ENCODE data around the gene MYOZ2.

MYOZ2 gene

GRCh38 chr4:119093042-119093827, 42.4 kb upstream of the MYOZ2 start:
- Histone ChIP-seq H3K4me1 (ENCODE audit: insufficient read depth, low read length) (no peaks in the 10 kb centered on the region), H3K36me3 (ENCODE audit: insufficient read depth, low read length) (no peaks in the 10 kb centered on the region), H3K4me3 (ENCODE audit: low read depth in 1 of 2, low read length in 2 of 2) (no peak overlapping the region), H3K27ac (ENCODE audit: low read length) (no peak overlapping the region), H3K4me2 (ENCODE audit: insufficient read depth, low read length) (no peak overlapping the region), H2AFZ (ENCODE audit: low read depth, low read length) (no peak overlapping the region), H4K20me1 (ENCODE audit: insufficient read depth, low read length) (no peaks in the 10 kb centered on the region), H3K27me3 (ENCODE audit: insufficient read depth, low read length, poor library complexity) (no peaks in the 10 kb centered on the region), H3K9ac (ENCODE audit: low read depth, low read length) (no peak overlapping the region), H3K79me2 (ENCODE audit: insufficient read depth, low read length) (no peaks in the 10 kb centered on the region), H3K9me3 (ENCODE audit: insufficient read depth, low read length, severe bottlenecking) (no peaks in the 10 kb centered on the region)
- ATAC-seq (ENCODE audit: insufficient read depth, low read depth): no peak
- no peak for DNase-seq
- TF ChIP-seq EZH2 (IDR thresholded peaks at IDR 0.05; ENCODE audit: borderline replicate concordance, low read depth, low read length, severe bottlenecking) (no peak), CTCF (IDR thresholded peaks at IDR 0.05; ENCODE audit: borderline replicate concordance, extremely low read depth, low read length, poor library complexity, severe bottlenecking) (no peak)

- Histone ChIP-seq H2AFZ (ENCODE audit: low read depth, low read length) (no peak overlapping the region), H3K9ac (ENCODE audit: low read depth, low read length) (no peak overlapping the region), H3K27ac (ENCODE audit: low read length) (no peak overlapping the region), H3K79me2 (ENCODE audit: insufficient read depth, low read length) (no peaks in the 10 kb centered on the region), H3K36me3 (ENCODE audit: insufficient read depth, low read length) (no peaks in the 10 kb centered on the region), H3K4me2 (ENCODE audit: insufficient read depth, low read length) (no peak overlapping the region), H3K27me3 (ENCODE audit: insufficient read depth, low read length, poor library complexity) (no peaks in the 10 kb centered on the region), H4K20me1 (ENCODE audit: insufficient read depth, low read length) (no peaks in the 10 kb centered on the region), H3K4me1 (ENCODE audit: insufficient read depth, low read length) (no peaks in the 10 kb centered on the region), H3K9me3 (ENCODE audit: insufficient read depth, low read length, severe bottlenecking) (no peaks in the 10 kb centered on the region), H3K4me3 (ENCODE audit: low read depth in 1 of 2, low read length in 2 of 2) (no peak overlapping the region)
- no peak for TF ChIP-seq EZH2 (IDR thresholded peaks at IDR 0.05; ENCODE audit: borderline replicate concordance, low read depth, low read length, severe bottlenecking)
- no peak for TF ChIP-seq CTCF (IDR thresholded peaks at IDR 0.05; ENCODE audit: borderline replicate concordance, extremely low read depth, low read length, poor library complexity, severe bottlenecking)
- ATAC-seq (ENCODE audit: insufficient read depth, low read depth): no peak
- no peak for DNase-seq
Observed at GRCh38 chr4:119097282-119097900, 38.2 kb upstream of the MYOZ2 start.

- ATAC-seq (ENCODE audit: insufficient read depth, low read depth) (no peak), DNase-seq (no peak)
- H3K79me2 ChIP-seq (ENCODE audit: insufficient read depth, low read length): no peaks in the 10 kb centered on the region
- no peaks in the 10 kb centered on the region for H4K20me1 ChIP-seq (ENCODE audit: insufficient read depth, low read length)
- no peaks in the 10 kb centered on the region for H3K27me3 ChIP-seq (ENCODE audit: insufficient read depth, low read length, poor library complexity)
- H3K4me3 ChIP-seq (ENCODE audit: low read depth in 1 of 2, low read length in 2 of 2): no peak overlapping the region
- H3K36me3 ChIP-seq (ENCODE audit: insufficient read depth, low read length): no peaks in the 10 kb centered on the region
- no peak overlapping the region for H2AFZ ChIP-seq (ENCODE audit: low read depth, low read length)
- no peak for TF ChIP-seq CTCF (IDR thresholded peaks at IDR 0.05; ENCODE audit: borderline replicate concordance, extremely low read depth, low read length, poor library complexity, severe bottlenecking)
- no peak for TF ChIP-seq EZH2 (IDR thresholded peaks at IDR 0.05; ENCODE audit: borderline replicate concordance, low read depth, low read length, severe bottlenecking)
- no peak overlapping the region for H3K27ac ChIP-seq (ENCODE audit: low read length)
- no peak overlapping the region for H3K4me2 ChIP-seq (ENCODE audit: insufficient read depth, low read length)
- no peaks in the 10 kb centered on the region for H3K4me1 ChIP-seq (ENCODE audit: insufficient read depth, low read length)
- no peaks in the 10 kb centered on the region for H3K9me3 ChIP-seq (ENCODE audit: insufficient read depth, low read length, severe bottlenecking)
- H3K9ac ChIP-seq (ENCODE audit: low read depth, low read length): no peak overlapping the region
Observed at GRCh38 chr4:119098306-119098705, 37.3 kb upstream of the MYOZ2 start.

All from DND-41 (cell line).